SK-N-SH treated with all-trans-retinoic acid at 6 μM for 48 hours (cell line): ENCODE measurements around the gene PAM16.

Experiments
- CREB5 ChIP-seq: fragments of 250-450 bp; sonication (Bioruptor Pico); IDR thresholded peaks from 2 replicates; pipeline ENCODE4 v1.5.1; 2020; ENCODE audit warnings: low read depth, mild to moderate bottlenecking, moderate library complexity
- ESRRG ChIP-seq: fragments of 250-450 bp; sonication (Bioruptor Pico); IDR thresholded peaks from 2 replicates; pipeline ENCODE4 v1.6.1; 2021; ENCODE audit warnings: mild to moderate bottlenecking
- GLIS3 ChIP-seq: fragments of 250-450 bp; sonication (Bioruptor Pico); IDR thresholded peaks from 2 replicates; pipeline ENCODE4 v1.5.0; 2020; ENCODE audit warnings: mild to moderate bottlenecking, moderate library complexity
- PPARA ChIP-seq: fragments of 250-450 bp; sonication (Bioruptor Pico); IDR thresholded peaks from 2 replicates; pipeline ENCODE4 v1.5.0; 2020; ENCODE audit warnings: mild to moderate bottlenecking, borderline replicate concordance
- SNAI2 ChIP-seq: fragments of 250-450 bp; sonication (Bioruptor Pico); IDR thresholded peaks from 2 replicates; pipeline ENCODE4 v1.5.0; 2020; ENCODE audit warnings: mild to moderate bottlenecking, moderate library complexity
- ZC3H10 ChIP-seq: fragments of 250-450 bp; sonication (Bioruptor Pico); IDR thresholded peaks from 2 replicates; pipeline ENCODE4 v1.5.1; 2021; ENCODE audit warnings: mild to moderate bottlenecking, moderate library complexity
- ZFP3 ChIP-seq: fragments of 250-450 bp; sonication (Bioruptor Pico); IDR thresholded peaks from 2 replicates; pipeline ENCODE4 v1.5.0; 2020; ENCODE audit warnings: mild to moderate bottlenecking, moderate library complexity
- ZFP30 ChIP-seq: fragments of 450-650 bp; formaldehyde crosslinking; IDR thresholded peaks from 2 replicates; pipeline ENCODE4 v1.5.0; 2022; ENCODE audit warnings: mild to moderate bottlenecking, moderate library complexity
- ZNF70 ChIP-seq: fragments of 450-650 bp; formaldehyde crosslinking; IDR thresholded peaks from 2 replicates; pipeline ENCODE4 v1.5.0; 2020; ENCODE audit warnings: mild to moderate bottlenecking, moderate library complexity

DNA sequence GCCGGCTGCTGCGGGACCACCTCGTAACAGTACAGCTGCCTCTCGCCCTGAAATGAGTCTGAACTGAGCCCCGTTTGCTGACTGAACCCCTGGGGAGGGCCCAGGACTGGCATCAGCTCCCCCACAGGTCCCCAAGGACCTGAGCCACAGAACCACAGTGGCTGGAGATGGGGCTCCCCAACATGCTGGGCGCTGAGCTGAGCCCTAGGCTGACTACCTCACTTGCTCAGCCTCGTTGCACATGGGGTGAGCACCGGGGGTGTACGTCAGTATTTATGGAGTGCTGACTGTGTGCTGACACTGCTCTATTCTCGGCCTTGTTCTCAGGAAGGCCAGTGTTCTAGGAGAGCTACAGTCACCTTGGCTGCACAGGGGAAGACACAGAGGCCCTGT, 13.9 kb upstream of the PAM16 start:
- TF ChIP-seq GLIS3: no peak
- TF ChIP-seq CREB5 (CRISPR knock-in tag): no peak
- TF ChIP-seq ZNF70 (CRISPR knock-in tag): no peak
- TF ChIP-seq ZC3H10 (CRISPR knock-in tag): no peak
- TF ChIP-seq ZFP30 (CRISPR knock-in tag): no peak
- TF ChIP-seq PPARA (CRISPR knock-in tag): no peak
- TF ChIP-seq SNAI2 (CRISPR knock-in tag): no peak
- no peak for TF ChIP-seq ZFP3
- TF ChIP-seq ESRRG (CRISPR knock-in tag): no peak
